Liver (tissue), 3 donors: ENCODE results near the gene RNF135.
"Not testable (repeated sequence)": the region's sequence is repeated elsewhere in the genome, so short reads cannot be mapped to it uniquely, and the experiment has no call there.

Source experiments
- JUND ChIP-seq, 2 donors: IDR thresholded peaks; 2 replicates each; pipeline ENCODE4 v1.6.1; 2016; ENCODE audit warnings: antibody characterized with exemption in 2 of 2
- TF ChIP-seq, protein P1 (sequence below): fragments of 150-350 bp; IDR thresholded peaks from 2 replicates; pipeline ENCODE4 v1.5.1; 2017; ENCODE audit warnings: improper control_type of control experiment, low read depth, low read length; ENCODE audit not compliant: missing input control
- donor health status: healthy.
- donor health status: healthy.

DNA sequence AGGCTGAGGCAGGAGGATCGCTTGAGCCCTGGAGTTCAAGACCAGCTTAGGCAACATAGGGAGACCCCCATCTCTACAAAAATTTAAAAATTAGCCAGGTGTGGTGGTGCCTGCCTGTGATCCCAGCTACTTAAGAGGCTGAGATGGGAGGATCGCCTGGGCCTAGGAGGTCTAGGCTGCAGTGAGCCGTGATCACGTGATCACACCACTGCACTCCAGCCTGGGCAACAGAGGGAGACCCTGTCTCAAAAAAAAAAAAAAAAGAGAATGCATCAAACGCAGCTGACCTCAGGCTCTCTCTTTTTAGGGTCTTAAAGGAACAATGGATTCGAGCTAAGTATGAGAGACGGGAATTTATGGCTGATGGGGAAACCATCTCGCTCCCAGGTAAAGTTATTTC is 39.3 kb upstream of the RNF135 start:
- TF ChIP-seq, protein P1, sequence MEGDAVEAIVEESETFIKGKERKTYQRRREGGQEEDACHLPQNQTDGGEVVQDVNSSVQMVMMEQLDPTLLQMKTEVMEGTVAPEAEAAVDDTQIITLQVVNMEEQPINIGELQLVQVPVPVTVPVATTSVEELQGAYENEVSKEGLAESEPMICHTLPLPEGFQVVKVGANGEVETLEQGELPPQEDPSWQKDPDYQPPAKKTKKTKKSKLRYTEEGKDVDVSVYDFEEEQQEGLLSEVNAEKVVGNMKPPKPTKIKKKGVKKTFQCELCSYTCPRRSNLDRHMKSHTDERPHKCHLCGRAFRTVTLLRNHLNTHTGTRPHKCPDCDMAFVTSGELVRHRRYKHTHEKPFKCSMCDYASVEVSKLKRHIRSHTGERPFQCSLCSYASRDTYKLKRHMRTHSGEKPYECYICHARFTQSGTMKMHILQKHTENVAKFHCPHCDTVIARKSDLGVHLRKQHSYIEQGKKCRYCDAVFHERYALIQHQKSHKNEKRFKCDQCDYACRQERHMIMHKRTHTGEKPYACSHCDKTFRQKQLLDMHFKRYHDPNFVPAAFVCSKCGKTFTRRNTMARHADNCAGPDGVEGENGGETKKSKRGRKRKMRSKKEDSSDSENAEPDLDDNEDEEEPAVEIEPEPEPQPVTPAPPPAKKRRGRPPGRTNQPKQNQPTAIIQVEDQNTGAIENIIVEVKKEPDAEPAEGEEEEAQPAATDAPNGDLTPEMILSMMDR, result not testable (repeated sequence)
- TF ChIP-seq JUND (IDR thresholded peaks at IDR 0.05), result not testable (repeated sequence)
